Panc1 (cell line): Measurements from ENCODE around the gene UNC93B1. TPM values are rescaled to one million over a fixed set of nuclear protein-coding genes. Genes with fewer than 3 reads are reported as not detected.

ENCODE experiments used
- ATAC-seq: fragments of 200-7000 bp; cut with Tn5 transposase; 2 replicates; pipeline ENCODE4 v1.9.1; 2020; ENCODE audit warnings: mild to moderate bottlenecking, moderate library complexity
- BruUV-seq: library from RNA; stranded (reverse); fragments of 400-500 nt; replicated peaks from 2 replicates; lab custom pipeline; 2021; lab: Mats Ljungman, UMichigan
- CTCF ChIA-PET: fragments of 300-600 bp; sonication (Branson Sonifier 250); formaldehyde crosslinking; loops from one replicate; lab custom pipeline; 2022; ENCODE audit warnings: antibody characterized with exemption; lab: Charles Lee
- POLR2A ChIA-PET: fragments of 300-600 bp; sonication (Branson Sonifier 250); formaldehyde crosslinking; loops from one replicate; lab custom pipeline; 2022; ENCODE audit warnings: antibody characterized with exemption; lab: Charles Lee
- DNase-seq: peaks from one replicate; pipeline ENCODE4 v3.0.0-alpha.2; 2010; ENCODE audit warnings: low read depth, low spot score
- H3K27ac ChIP-seq: 2 replicates; pipeline ENCODE4 v1.5.1; 2011; ENCODE audit warnings: mild to moderate bottlenecking, low read length, inconsistent platforms
- H3K27me3 ChIP-seq: fragments of 200-500 bp; sonication (Bioruptor generic); 2 replicates; pipeline ENCODE4 v1.6.0; 2014; ENCODE audit warnings: low read length, inconsistent platforms; ENCODE audit not compliant: control insufficient read depth, insufficient read depth
- H3K36me3 ChIP-seq: fragments of 200-500 bp; sonication (Bioruptor generic); 2 replicates; pipeline ENCODE4 v1.5.1; 2014; ENCODE audit warnings: inconsistent platforms, mild to moderate bottlenecking, low read length, moderate library complexity; ENCODE audit not compliant: control insufficient read depth, insufficient read depth
- H3K4me1 ChIP-seq: 2 replicates; pipeline ENCODE4 v1.5.1; 2011; ENCODE audit warnings: inconsistent platforms, mild to moderate bottlenecking, low read length, moderate library complexity; ENCODE audit not compliant: control insufficient read depth, insufficient read depth
- H3K4me3 ChIP-seq, 2 experiments: 2 replicates each; pipeline ENCODE4 v1.5.1; 2011 to 2012; ENCODE audit warnings: low read depth in 2 of 2, low read length in 2 of 2, mild to moderate bottlenecking in 2 of 2, inconsistent platforms in 1 of 2, moderate library complexity in 1 of 2
- H3K9me3 ChIP-seq: fragments of 200-500 bp; sonication (Bioruptor generic); 2 replicates; pipeline ENCODE4 v1.5.1; 2014; ENCODE audit warnings: low read depth, mild to moderate bottlenecking, inconsistent platforms, low read length, moderate library complexity; ENCODE audit not compliant: control insufficient read depth, insufficient read depth
- CTCF ChIP-seq: fragments of 450-650 bp; IDR thresholded peaks from 2 replicates; pipeline ENCODE4 v1.5.1; 2017; ENCODE audit warnings: mild to moderate bottlenecking
- POLR2AphosphoS5 ChIP-seq: IDR thresholded peaks from 2 replicates; pipeline ENCODE4 v1.6.1; 2012; ENCODE audit warnings: mild to moderate bottlenecking, low read depth, low read length, moderate library complexity
- REST ChIP-seq, 2 experiments: IDR thresholded peaks; 2 replicates each; pipeline ENCODE4 v1.6.1; 2011 to 2012; ENCODE audit warnings: low read depth in 2 of 2, control low read depth in 1 of 2, low read length in 1 of 2, mild to moderate bottlenecking in 1 of 2, moderate library complexity in 1 of 2; ENCODE audit not compliant: insufficient read depth in 1 of 2
- SIN3A ChIP-seq: IDR thresholded peaks from 2 replicates; pipeline ENCODE4 v1.6.1; 2012; ENCODE audit warnings: low read depth, mild to moderate bottlenecking, low read length, moderate library complexity, borderline replicate concordance; ENCODE audit not compliant: insufficient read depth
- TCF7L2 ChIP-seq: IDR thresholded peaks from 2 replicates; pipeline ENCODE4 v1.6.1; 2011; ENCODE audit warnings: mild to moderate bottlenecking, low read depth, low read length, inconsistent platforms
- in situ Hi-C: cut with HindIII; loops from 2 replicates; pipeline ENCODE4 v1.10.0; 2016; ENCODE audit warnings: low sequenced_read_pairs, low pct_unique_long_range_greater_than_20kb
- intact Hi-C: fragments of 100-400 bp; cut with micrococcal nuclease; formaldehyde crosslinking; loops from one replicate; pipeline ENCODE4 v1.10.0; 2022; ENCODE audit not compliant: unreplicated experiment
- total RNA-seq: library from RNA; stranded (reverse); gene quantifications from one replicate; pipeline ENCODE4 v1.2.1, GENCODE V29; 2021; ENCODE audit not compliant: unreplicated experiment

UNC93B1 gene
- total RNA-seq, 1 experiment from 2014 or later: 54.1 TPM

- TF ChIP-seq SIN3A (no peak), CTCF (no peak), TCF7L2 (no peak), REST (IDR thresholded peaks at IDR 0.05; ENCODE audit: insufficient read depth in 1 of 2, low read depth in 2 of 2, low read length in 1 of 2) (no peak), POLR2AphosphoS5 (no peak)
- Histone ChIP-seq H3K36me3 (0 out of 2 replicates have a peak, but pooled peaks cover 2% of the 10 kb centered on the region), H3K9me3 (no peaks in the 10 kb centered on the region), H3K4me1 (peaks cover 18% of the 10 kb centered on the region), H3K27me3 (no peaks in the 10 kb centered on the region), H3K4me3 (no peak overlapping the region), H3K27ac (no peak overlapping the region)
- BruUV-seq: no TSS peak
- no peak for DNase-seq
- in situ Hi-C loops: no loop called here
- CTCF ChIA-PET: no interaction called here
- intact Hi-C loops: no loop called here
- POLR2A ChIA-PET: interaction anchor here (0.6 kb wide), 1 partner anchor 415 kb away, joined by 3 read pairs; no protein-coding TSS in a partner anchor
- no peak for ATAC-seq
These were observed 41.0 kb upstream of the UNC93B1 start for GRCh38 chr11:68044898-68045351.

GRCh38 chr11:68044145-68044813, 40.4 kb upstream of the UNC93B1 start:
- intact Hi-C loops: no loop called here
- no peaks in the 10 kb centered on the region for H3K9me3 ChIP-seq
- 0 out of 2 replicates have a peak, but pooled peaks cover 2% of the 10 kb centered on the region for H3K36me3 ChIP-seq
- H3K4me3 ChIP-seq: no peak overlapping the region
- H3K4me1 ChIP-seq: peaks cover 22% of the 10 kb centered on the region
- H3K27me3 ChIP-seq: no peaks in the 10 kb centered on the region
- in situ Hi-C loops: no loop called here
- no peak for TF ChIP-seq CTCF
- TF ChIP-seq POLR2AphosphoS5: no peak
- no peak for TF ChIP-seq REST (IDR thresholded peaks at IDR 0.05; ENCODE audit: insufficient read depth in 1 of 2, low read depth in 2 of 2, low read length in 1 of 2)
- TF ChIP-seq TCF7L2: no peak
- no peak for TF ChIP-seq SIN3A
- ChIA-PET CTCF (interaction anchor here (0.7 kb wide), 1 partner anchor 271 kb away, joined by 3 read pairs; no protein-coding TSS in a partner anchor), POLR2A (no interaction called here)
- H3K27ac ChIP-seq: no peak overlapping the region
- DNase-seq (no peak), ATAC-seq (no peak)
- BruUV-seq: no TSS peak
